BLaER1 (cell line): ENCODE measurements around the gene ZNF516.
"Not testable (repeated sequence)": the region's sequence is repeated elsewhere in the genome, so short reads cannot be mapped to it uniquely, and the experiment has no call there.

Experiments
- H3K27ac ChIP-seq: shearing (Covaris generic); formaldehyde crosslinking; 2 replicates; pipeline ENCODE4 v1.8.1; 2022
- H3K27me3 ChIP-seq: shearing (Covaris generic); formaldehyde crosslinking; 2 replicates; pipeline ENCODE4 v1.8.1; 2022
- H3K36me3 ChIP-seq: shearing (Covaris generic); formaldehyde crosslinking; 2 replicates; pipeline ENCODE4 v1.8.1; 2022
- H3K4me1 ChIP-seq: shearing (Covaris generic); formaldehyde crosslinking; 2 replicates; pipeline ENCODE4 v1.8.1; 2022
- H3K4me2 ChIP-seq: shearing (Covaris generic); formaldehyde crosslinking; 2 replicates; pipeline ENCODE4 v1.8.1; 2022
- H3K4me3 ChIP-seq: shearing (Covaris generic); formaldehyde crosslinking; 2 replicates; pipeline ENCODE4 v1.8.1; 2022
- H3K9ac ChIP-seq: shearing (Covaris generic); formaldehyde crosslinking; 2 replicates; pipeline ENCODE4 v1.8.1; 2022
- H3K9me3 ChIP-seq: shearing (Covaris generic); formaldehyde crosslinking; 2 replicates; pipeline ENCODE4 v1.8.1; 2022
- H4K20me1 ChIP-seq: shearing (Covaris generic); formaldehyde crosslinking; 2 replicates; pipeline ENCODE4 v1.8.1; 2022
- Cebpa-rat ChIP-seq: shearing (Covaris generic); IDR thresholded peaks from 2 replicates; pipeline ENCODE4 v1.8.1; 2022

The ZNF516 gene

GRCh38 chr18:76495006-76495370, at the start of gene ZNF516:
Gene ZNF516, minus strand, starts transcription at chr18:76495242. Its CDS starts 52,188 bp downstream, at chr18:76443054.
- H3K36me3 ChIP-seq, result no peaks in the 10 kb centered on the region
- peak within 1 kb of the TSS; percentile 87 for H3K4me3 ChIP-seq
- peaks cover 20% of the 10 kb centered on the region for H4K20me1 ChIP-seq
- peak within 1 kb of the TSS; percentile 93 for H3K27ac ChIP-seq
- peak within 1 kb of the TSS; percentile 95 for H3K4me2 ChIP-seq
- peaks cover 20% of the 10 kb centered on the region for H3K4me1 ChIP-seq
- no peak for TF ChIP-seq Cebpa-rat
- H3K9me3 ChIP-seq, result no peaks in the 10 kb centered on the region
- H3K9ac ChIP-seq, result peak within 1 kb of the TSS; percentile 88
- H3K27me3 ChIP-seq, result no peaks in the 10 kb centered on the region

DNA sequence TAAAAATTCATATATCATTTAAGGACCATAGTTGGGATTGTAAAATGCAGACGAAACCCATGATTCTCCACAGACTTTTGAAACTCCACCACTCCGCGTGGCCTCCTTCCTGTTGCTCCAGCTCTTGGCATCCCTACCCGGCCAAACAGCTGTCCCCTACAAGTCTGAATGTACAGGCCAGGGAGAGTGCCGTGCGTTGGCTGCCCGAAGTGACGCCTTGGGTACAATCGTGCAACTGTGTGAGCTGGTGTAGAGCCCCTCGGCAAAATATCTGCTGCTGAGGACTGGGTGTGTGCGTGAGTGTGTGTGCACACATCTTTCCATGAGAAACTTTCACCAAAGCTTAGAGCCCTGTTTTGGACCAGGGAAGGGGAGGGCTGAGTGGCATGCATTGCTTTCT, 43.8 kb upstream of the ZNF516 start:
- no peaks in the 10 kb centered on the region for H3K36me3 ChIP-seq
- no peak overlapping the region for H3K27ac ChIP-seq
- H3K9me3 ChIP-seq, result no peaks in the 10 kb centered on the region; the same call in 1 of the 2 replicates
- TF ChIP-seq Cebpa-rat, result no peak
- H3K4me2 ChIP-seq, result no peak overlapping the region
- H3K27me3 ChIP-seq, result no peaks in the 10 kb centered on the region
- H4K20me1 ChIP-seq, result no peaks in the 10 kb centered on the region
- no peak overlapping the region for H3K9ac ChIP-seq
- no peaks in the 10 kb centered on the region for H3K4me1 ChIP-seq
- H3K4me3 ChIP-seq, result no peak overlapping the region

DNA sequence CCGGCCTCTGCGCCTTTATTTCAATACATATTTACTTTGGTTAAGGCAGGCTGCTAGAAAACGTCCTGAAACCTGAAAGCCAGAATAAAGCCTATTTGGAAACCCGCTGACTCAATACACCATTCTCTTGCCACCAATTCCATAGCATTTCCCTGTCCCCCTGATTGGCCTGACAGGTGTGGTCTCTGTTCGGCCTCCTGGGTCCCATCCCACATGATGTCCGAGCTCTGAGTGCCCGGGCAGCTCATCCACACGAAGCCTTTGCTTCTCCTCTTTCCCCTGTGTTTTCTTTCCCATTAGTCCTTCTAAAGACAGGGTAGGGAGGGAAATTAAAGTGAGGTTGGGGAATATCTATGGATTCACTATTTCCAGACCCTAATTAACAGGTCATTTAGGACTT, 42.6 kb upstream of the ZNF516 start:
- H4K20me1 ChIP-seq, result no peaks in the 10 kb centered on the region
- no peak overlapping the region for H3K4me2 ChIP-seq
- no peak overlapping the region for H3K27ac ChIP-seq
- no peak for TF ChIP-seq Cebpa-rat
- H3K4me3 ChIP-seq, result no peak overlapping the region
- H3K36me3 ChIP-seq, result no peaks in the 10 kb centered on the region
- no peak overlapping the region for H3K9ac ChIP-seq
- H3K9me3 ChIP-seq, result no peaks in the 10 kb centered on the region; the same call in 1 of the 2 replicates
- H3K4me1 ChIP-seq, result no peaks in the 10 kb centered on the region
- H3K27me3 ChIP-seq, result no peaks in the 10 kb centered on the region

DNA sequence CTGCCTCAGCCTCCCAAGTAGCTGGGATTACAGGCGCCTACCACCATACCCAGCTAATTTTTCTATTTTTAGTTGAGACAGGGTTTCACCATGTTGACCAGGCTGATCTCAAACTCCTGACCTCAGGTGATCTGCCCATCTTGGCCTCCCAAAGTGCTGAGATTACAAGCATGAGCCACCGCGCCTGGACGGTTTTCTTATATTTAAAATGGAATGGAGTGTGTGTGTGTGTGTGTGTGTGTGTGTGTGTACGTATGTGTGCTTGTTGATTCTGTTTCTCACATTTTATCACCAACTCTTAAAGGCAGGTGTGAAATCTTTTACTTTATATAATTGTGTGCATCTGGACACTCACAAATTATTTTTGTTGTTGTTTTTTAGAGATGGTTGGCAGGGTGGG, 41.6 kb upstream of the ZNF516 start:
- H3K9ac ChIP-seq, H3K4me1 ChIP-seq, H3K9me3 ChIP-seq, H3K27ac ChIP-seq, H3K27me3 ChIP-seq, H4K20me1 ChIP-seq, H3K4me2 ChIP-seq, H3K4me3 ChIP-seq, H3K36me3 ChIP-seq: not testable (repeated sequence)

DNA sequence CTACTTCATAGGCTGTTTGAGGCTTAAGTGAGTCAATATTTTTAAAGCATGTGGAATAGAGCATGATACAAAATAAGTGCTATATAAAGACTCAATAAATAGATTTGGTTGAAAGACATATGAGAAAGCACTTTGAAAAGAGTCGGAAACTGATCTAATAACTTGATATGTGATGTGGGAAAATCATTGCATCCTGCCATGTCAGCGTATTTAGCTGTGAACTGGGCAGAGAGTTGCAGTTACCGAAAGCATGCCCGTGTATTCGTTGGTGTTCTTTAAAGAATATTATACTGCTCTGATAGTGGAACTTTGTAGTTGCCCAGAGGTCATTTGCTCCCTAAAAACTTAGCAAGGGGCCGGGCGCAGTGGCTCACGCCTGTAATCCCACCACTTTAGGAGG, 37.8 kb upstream of the ZNF516 start:
- H3K9ac ChIP-seq, result no peak overlapping the region
- peaks cover 31% of the 10 kb centered on the region for H3K4me1 ChIP-seq
- no peak overlapping the region for H3K27ac ChIP-seq
- no peaks in the 10 kb centered on the region for H3K36me3 ChIP-seq
- no peaks in the 10 kb centered on the region for H4K20me1 ChIP-seq
- no peak overlapping the region for H3K4me2 ChIP-seq
- no peaks in the 10 kb centered on the region for H3K27me3 ChIP-seq
- no peak for TF ChIP-seq Cebpa-rat
- H3K9me3 ChIP-seq, result peaks cover 5% of the 10 kb centered on the region
- no peak overlapping the region for H3K4me3 ChIP-seq

GRCh38 chr18:76530846-76531245, 35.8 kb upstream of the ZNF516 start:
- TF ChIP-seq Cebpa-rat, result no peak
- no peak overlapping the region for H3K4me3 ChIP-seq
- no peaks in the 10 kb centered on the region for H3K27me3 ChIP-seq
- H3K4me2 ChIP-seq, result peak overlapping the region; percentile 58
- H3K9me3 ChIP-seq, result peaks cover 5% of the 10 kb centered on the region
- 0 out of 2 replicates have a peak overlapping the region, but pooled peaks have one; percentile 9 for H3K27ac ChIP-seq
- no peaks in the 10 kb centered on the region for H3K36me3 ChIP-seq
- no peak overlapping the region for H3K9ac ChIP-seq
- H3K4me1 ChIP-seq, result peaks cover 31% of the 10 kb centered on the region
- no peaks in the 10 kb centered on the region for H4K20me1 ChIP-seq

DNA sequence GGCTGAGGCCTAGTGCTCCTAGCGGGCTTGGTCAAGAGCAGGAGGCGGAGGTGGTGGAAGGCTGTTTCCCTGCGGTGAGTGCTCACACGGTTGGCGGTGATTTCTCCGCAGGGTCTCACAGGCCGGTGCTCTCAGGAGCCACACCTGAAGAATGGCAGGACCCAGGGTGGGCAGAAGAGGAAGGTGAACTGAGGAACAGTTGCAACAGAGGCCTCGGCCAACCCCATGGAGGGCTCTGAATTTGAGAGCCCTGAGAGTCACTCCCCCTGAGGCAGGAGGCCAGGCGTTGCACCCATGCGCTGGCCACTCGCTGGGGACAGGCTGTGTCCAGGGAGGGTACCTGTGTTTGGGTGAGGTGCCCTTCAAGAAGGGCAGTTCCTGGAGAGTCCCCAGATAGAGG, 35.3 kb upstream of the ZNF516 start:
- Histone ChIP-seq H4K20me1 (no peaks in the 10 kb centered on the region), H3K27me3 (no peaks in the 10 kb centered on the region), H3K36me3 (no peaks in the 10 kb centered on the region), H3K4me1 (peaks cover 31% of the 10 kb centered on the region), H3K9ac (no peak overlapping the region), H3K27ac (0 out of 2 replicates have a peak overlapping the region, but pooled peaks have one; percentile 9), H3K4me2 (peak overlapping the region; percentile 58), H3K4me3 (no peak overlapping the region), H3K9me3 (peaks cover 5% of the 10 kb centered on the region)
- TF ChIP-seq Cebpa-rat, result no peak

- Histone ChIP-seq H3K36me3 (no peaks in the 10 kb centered on the region), H3K27ac (no peak overlapping the region), H3K9me3 (peaks cover 5% of the 10 kb centered on the region), H4K20me1 (no peaks in the 10 kb centered on the region), H3K9ac (no peak overlapping the region), H3K4me1 (peaks cover 31% of the 10 kb centered on the region), H3K4me3 (no peak overlapping the region), H3K27me3 (no peaks in the 10 kb centered on the region), H3K4me2 (peak overlapping the region; percentile 63)
- TF ChIP-seq Cebpa-rat, result no peak
Measured at GRCh38 chr18:76529433-76529811, 34.4 kb upstream of the ZNF516 start.

- Histone ChIP-seq H3K4me2 (peak overlapping the region; percentile 63), H3K4me1 (peaks cover 31% of the 10 kb centered on the region), H3K27me3 (no peaks in the 10 kb centered on the region), H3K27ac (no peak overlapping the region), H3K9me3 (peaks cover 5% of the 10 kb centered on the region; the same call in 1 of the 2 replicates), H3K9ac (no peak overlapping the region), H3K36me3 (no peaks in the 10 kb centered on the region), H3K4me3 (no peak overlapping the region), H4K20me1 (no peaks in the 10 kb centered on the region)
- TF ChIP-seq Cebpa-rat, result no peak
Measured at GRCh38 chr18:76528477-76529432, 33.7 kb upstream of the ZNF516 start.

DNA sequence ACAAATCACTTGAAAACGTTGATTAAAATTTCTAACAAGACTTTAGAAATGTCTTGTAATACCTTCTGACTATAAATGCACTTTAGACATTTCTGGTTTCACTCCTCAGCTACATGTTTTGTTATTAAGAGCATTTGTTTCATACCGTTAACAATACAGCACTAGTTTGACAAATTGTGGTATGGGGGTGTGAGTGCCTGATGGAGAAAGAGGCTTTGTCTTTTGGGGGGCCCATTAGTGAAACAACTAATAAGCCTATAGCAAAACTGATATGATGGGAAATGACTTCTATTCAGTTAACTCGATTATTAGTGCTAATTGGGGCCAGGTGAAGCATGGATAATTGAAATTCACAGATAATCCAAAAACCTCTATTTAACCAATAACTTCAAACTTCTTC, 30.9 kb upstream of the ZNF516 start:
- no peak overlapping the region for H3K4me2 ChIP-seq
- H3K27me3 ChIP-seq, result no peaks in the 10 kb centered on the region
- peaks cover 5% of the 10 kb centered on the region; the same call in 1 of the 2 replicates for H3K9me3 ChIP-seq
- H3K9ac ChIP-seq, result no peak overlapping the region
- H4K20me1 ChIP-seq, result no peaks in the 10 kb centered on the region
- no peak overlapping the region for H3K4me3 ChIP-seq
- H3K27ac ChIP-seq, result no peak overlapping the region
- no peaks in the 10 kb centered on the region for H3K36me3 ChIP-seq
- TF ChIP-seq Cebpa-rat, result no peak
- H3K4me1 ChIP-seq, result peaks cover 24% of the 10 kb centered on the region
